CD4-positive, alpha-beta memory T cell (primary cell): Measurements from ENCODE around the gene ZCWPW1. TPM values are rescaled to one million over a fixed set of nuclear protein-coding genes. Genes with fewer than 3 reads are reported as not detected.

Experiments
- polyA plus RNA-seq, 2 donors: library from polyadenylated mRNA; unstranded; fragments of 300-500 nt; fragmentation: Illumina TruSeq; gene quantifications; one replicate each; pipeline ENCODE4 v1.2.3, GENCODE V29; 2021
- total RNA-seq, 2 experiments: library from RNA; stranded (reverse); gene quantifications; one replicate each; pipeline ENCODE4 v1.2.3, GENCODE V29; 2021

The ZCWPW1 gene
- total and polyA plus RNA-seq, 4 experiments from 2014 or later, result 5.0 to 12.4 (median 8.1) TPM

Other genes with a start within 250 kb of the ZCWPW1 start
- gene PVRIG, start 208.8 kb downstream of the ZCWPW1 start, total RNA-seq, result 10 to 100 TPM; 77.4 to 85.2 TPM
- gene PVRIG, start 208.8 kb downstream of the ZCWPW1 start, polyA plus RNA-seq, result 10 to 100 TPM; 68.2 to 87.3 TPM
- gene SPDYE3, start 121.0 kb downstream of the ZCWPW1 start, total RNA-seq, result not detected
- gene SPDYE3, start 121.0 kb downstream of the ZCWPW1 start, polyA plus RNA-seq, result 1 to 10 TPM; 6.3 to 9.9 TPM
- 100 to 1,000 TPM; 104 to 117 TPM for gene PILRB, start 70.6 kb downstream of the ZCWPW1 start, total RNA-seq
- gene PILRB, start 70.6 kb downstream of the ZCWPW1 start, polyA plus RNA-seq, result 1 to 10 TPM; 1.1 to 5.2 TPM
- 1 to 10 TPM; 5.7 to 5.8 TPM for gene PILRA, start 55.2 kb downstream of the ZCWPW1 start, total RNA-seq
- gene PILRA, start 55.2 kb downstream of the ZCWPW1 start, polyA plus RNA-seq, result under 1 TPM in 1 of 2 donors, not detected in 1; 0.32 TPM
- gene MEPCE, start 1.1 kb upstream of the ZCWPW1 start, total RNA-seq, result 10 to 100 TPM; 57.3 to 58.8 TPM
- gene MEPCE, start 1.1 kb upstream of the ZCWPW1 start, polyA plus RNA-seq, result 10 to 100 TPM in 1 of 2 donors, 1 to 10 TPM in 1; 7.9 to 11.8 TPM
- 10 to 100 TPM; 77.7 to 83.8 TPM for gene PPP1R35, start 7.8 kb upstream of the ZCWPW1 start, total RNA-seq
- gene PPP1R35, start 7.8 kb upstream of the ZCWPW1 start, polyA plus RNA-seq, result 10 to 100 TPM; 28.6 to 49.7 TPM
- gene SPACDR, start 35.6 kb upstream of the ZCWPW1 start, total RNA-seq, result 1 to 10 TPM; 4.6 to 5.7 TPM
- under 1 TPM; 0.26 to 0.34 TPM for gene SPACDR, start 35.6 kb upstream of the ZCWPW1 start, polyA plus RNA-seq
- gene TSC22D4, start 50.5 kb upstream of the ZCWPW1 start, total RNA-seq, result 100 to 1,000 TPM; 144 to 154 TPM
- gene TSC22D4, start 50.5 kb upstream of the ZCWPW1 start, polyA plus RNA-seq, result 10 to 100 TPM; 30.0 to 34.5 TPM
- under 1 TPM; 0.38 to 0.58 TPM for gene NYAP1, start 55.2 kb upstream of the ZCWPW1 start, total RNA-seq
- not detected for gene NYAP1, start 55.2 kb upstream of the ZCWPW1 start, polyA plus RNA-seq
- gene AGFG2, start 110.5 kb upstream of the ZCWPW1 start, total RNA-seq, result 10 to 100 TPM; 56.6 to 58.3 TPM
- 10 to 100 TPM; 19.7 to 35.6 TPM for gene AGFG2, start 110.5 kb upstream of the ZCWPW1 start, polyA plus RNA-seq
- gene SAP25, start 145.2 kb upstream of the ZCWPW1 start, total RNA-seq, result 100 to 1,000 TPM; 119 to 126 TPM
- gene SAP25, start 145.2 kb upstream of the ZCWPW1 start, polyA plus RNA-seq, result under 1 TPM in 1 of 2 donors, not detected in 1; 0.72 TPM
- gene LRCH4, start 157.4 kb upstream of the ZCWPW1 start, total RNA-seq, result 100 to 1,000 TPM; 392 to 412 TPM
- 100 to 1,000 TPM; 119 to 167 TPM for gene LRCH4, start 157.4 kb upstream of the ZCWPW1 start, polyA plus RNA-seq
- gene FBXO24, start 157.6 kb upstream of the ZCWPW1 start, total RNA-seq, result 1 to 10 TPM; 1.6 to 2.1 TPM
- gene FBXO24, start 157.6 kb upstream of the ZCWPW1 start, polyA plus RNA-seq, result under 1 TPM; 0.36 to 0.77 TPM
- 10 to 100 TPM in 1 of 2 experiments, 1 to 10 TPM in 1; 7.2 to 10.6 TPM for gene PCOLCE, start 173.7 kb upstream of the ZCWPW1 start, total RNA-seq
- gene PCOLCE, start 173.7 kb upstream of the ZCWPW1 start, polyA plus RNA-seq, result 1 to 10 TPM; 1.3 to 1.6 TPM
- 10 to 100 TPM; 13.4 to 15.6 TPM for gene MOSPD3, start 183.8 kb upstream of the ZCWPW1 start, total RNA-seq
- gene MOSPD3, start 183.8 kb upstream of the ZCWPW1 start, polyA plus RNA-seq, result 10 to 100 TPM; 24.6 to 32.1 TPM
- gene TFR2, start 212.8 kb upstream of the ZCWPW1 start, total RNA-seq, result 1 to 10 TPM; 5.4 to 6.2 TPM
- 1 to 10 TPM in 1 of 2 donors, under 1 TPM in 1; 0.75 to 2.8 TPM for gene TFR2, start 212.8 kb upstream of the ZCWPW1 start, polyA plus RNA-seq
- not detected for gene ACTL6B, start 227.7 kb upstream of the ZCWPW1 start, total RNA-seq
- not detected for gene ACTL6B, start 227.7 kb upstream of the ZCWPW1 start, polyA plus RNA-seq
- gene GNB2, start 245.0 kb upstream of the ZCWPW1 start, total RNA-seq, result 100 to 1,000 TPM; 138 to 144 TPM
- gene GNB2, start 245.0 kb upstream of the ZCWPW1 start, polyA plus RNA-seq, result 10 to 100 TPM; 48.3 to 60.7 TPM